GM19452 (cell line): ENCODE data around the gene SDF2.
"Not testable (repeated sequence)": the region's sequence is repeated elsewhere in the genome, so short reads cannot be mapped to it uniquely, and the experiment has no call there.

Experiments
- ATAC-seq: cut with Tn5 transposase; IDR thresholded peaks from one replicate; pipeline ENCODE4 v1.9.1; 2021; ENCODE audit not compliant: unreplicated experiment

SDF2 gene

GRCh38 chr17:28635506-28635905 is 26.2 kb downstream of the SDF2 start:
- ATAC-seq = no peak

GRCh38 chr17:28634206-28634865 is 27.4 kb downstream of the SDF2 start:
- no peak for ATAC-seq

GRCh38 chr17:28626818-28627217 is 34.9 kb downstream of the SDF2 start:
- no peak for ATAC-seq

- no peak for ATAC-seq
Observed at GRCh38 chr17:28624148-28624547, 37.6 kb downstream of the SDF2 start.

- ATAC-seq = no peak
Observed at GRCh38 chr17:28623696-28624095, 38.0 kb downstream of the SDF2 start.

GRCh38 chr17:28622186-28622585 is 39.5 kb downstream of the SDF2 start:
- ATAC-seq = no peak

GRCh38 chr17:28620010-28620409 is 41.7 kb downstream of the SDF2 start:
- no peak for ATAC-seq

GRCh38 chr17:28618464-28618863 is 43.2 kb downstream of the SDF2 start:
- ATAC-seq = no peak

GRCh38 chr17:28616281-28616680 is 45.4 kb downstream of the SDF2 start:
- ATAC-seq = no peak

- ATAC-seq = no peak
Observed at GRCh38 chr17:28615260-28615940, 46.3 kb downstream of the SDF2 start.

- ATAC-seq = no peak
Observed at GRCh38 chr17:28613931-28614381, 47.8 kb downstream of the SDF2 start, which contains the start of gene RSKR. Gene RSKR, minus strand, starts transcription at chr17:28614185. Its CDS starts 24 bp downstream, at chr17:28614161.

- ATAC-seq = no peak
Observed at GRCh38 chr17:28612936-28613872, 48.5 kb downstream of the SDF2 start.

GRCh38 chr17:28612531-28612930 is 49.2 kb downstream of the SDF2 start:
- no peak for ATAC-seq

GRCh38 chr17:28610376-28610775 is 51.3 kb downstream of the SDF2 start:
- no peak for ATAC-seq

- ATAC-seq = not testable (repeated sequence)
Observed at GRCh38 chr17:28604031-28604430, 57.7 kb downstream of the SDF2 start.

GRCh38 chr17:28599311-28600184 is 62.2 kb downstream of the SDF2 start:
- peak; percentile 56 for ATAC-seq

- peak; percentile 75 for ATAC-seq
Observed at GRCh38 chr17:28598799-28599310, 62.9 kb downstream of the SDF2 start, which contains the start of gene SPAG5. Gene SPAG5, minus strand, starts transcription at chr17:28599025. Its CDS starts 79 bp downstream, at chr17:28598946.

GRCh38 chr17:28598389-28598788 is 63.3 kb downstream of the SDF2 start:
- ATAC-seq = no peak
